Measurements from ENCODE around the gene MLPH.

MLPH gene

DNA sequence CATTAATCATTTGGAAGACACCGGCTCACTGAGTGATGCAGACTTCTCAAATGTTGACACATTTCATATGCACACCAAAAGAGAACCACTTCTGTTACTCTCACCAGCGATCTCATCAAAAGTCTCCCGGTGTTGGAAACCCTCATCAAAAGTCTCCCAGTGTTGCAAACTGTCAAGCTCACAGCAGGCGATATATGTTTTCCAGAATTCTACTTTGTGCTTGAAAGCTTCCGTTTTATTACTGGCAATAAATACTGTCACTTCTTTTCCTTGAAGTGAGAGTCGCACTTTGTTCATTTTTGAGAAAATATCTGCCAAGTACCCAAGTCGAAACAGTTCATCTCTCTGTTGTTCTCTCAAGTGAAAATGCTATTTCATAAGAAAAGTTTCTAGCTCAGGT is 20.5 kb downstream of the MLPH start:
- Histone ChIP-seq H3K4me3 (ENCODE audit: low read length, poor library complexity, severe bottlenecking) (no peak overlapping the region), H3K9me3 (ENCODE audit: insufficient read depth, low read depth, low read length) (no peaks in the 10 kb centered on the region), H3K9ac (ENCODE audit: low read depth, low read length, poor library complexity, severe bottlenecking) (no peak overlapping the region), H3K4me1 (ENCODE audit: insufficient read depth, low read length, poor library complexity, severe bottlenecking) (no peaks in the 10 kb centered on the region), H3K4me2 (ENCODE audit: low read depth, low read length, poor library complexity, severe bottlenecking) (no peak overlapping the region), H3F3A (ENCODE audit: low read depth) (no peaks in the 10 kb centered on the region), H3K27me3 (ENCODE audit: insufficient read depth, low read length, poor library complexity, severe bottlenecking) (no peaks in the 10 kb centered on the region), H2AFZ (ENCODE audit: low read length) (no peak overlapping the region), H3K36me3 (ENCODE audit: insufficient read depth, low read length) (no peaks in the 10 kb centered on the region), H3K79me2 (ENCODE audit: insufficient read depth, low read length) (no peaks in the 10 kb centered on the region), H4K20me1 (ENCODE audit: insufficient read depth, low read length, poor library complexity, severe bottlenecking) (no peaks in the 10 kb centered on the region), H3K9me2 (replicated peaks; ENCODE audit: low read depth, low read length) (no peaks in the 10 kb centered on the region)
- TF ChIP-seq EZH2phosphoT487 (IDR thresholded peaks at IDR 0.05; ENCODE audit: borderline replicate concordance) (no peak), CTCF (conservative IDR thresholded peaks at IDR 0.05; ENCODE audit: low read length) (no peak)

DNA sequence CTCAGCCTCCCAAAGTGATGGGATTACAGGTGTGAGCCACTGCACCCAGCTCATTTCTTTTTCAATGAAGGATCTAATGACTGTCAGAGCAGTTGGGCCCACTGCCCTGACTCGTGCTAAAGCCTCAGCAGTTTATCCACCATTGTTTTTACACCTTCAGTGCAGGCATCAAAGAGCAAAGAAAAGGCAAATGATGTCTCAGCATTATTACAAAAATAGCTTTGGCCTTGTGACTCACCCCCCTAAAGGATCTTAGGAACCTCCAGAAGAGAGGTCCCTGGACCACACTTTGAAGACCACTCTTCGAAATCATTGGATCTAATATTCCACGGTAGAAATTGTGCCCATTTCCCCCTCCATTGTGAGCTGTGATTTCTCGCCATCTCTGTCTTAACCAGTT is 21.3 kb downstream of the MLPH start:
- no peak for TF ChIP-seq CTCF (conservative IDR thresholded peaks at IDR 0.05; ENCODE audit: low read length)
- no peak for TF ChIP-seq EZH2phosphoT487 (IDR thresholded peaks at IDR 0.05; ENCODE audit: borderline replicate concordance)

GRCh38 chr2:237509151-237509550 is 22.1 kb downstream of the MLPH start:
- no peaks in the 10 kb centered on the region for H4K20me1 ChIP-seq (ENCODE audit: insufficient read depth, low read length, poor library complexity, severe bottlenecking)
- no peaks in the 10 kb centered on the region for H3K27me3 ChIP-seq (ENCODE audit: insufficient read depth, low read length, poor library complexity, severe bottlenecking)
- TF ChIP-seq EZH2phosphoT487 (IDR thresholded peaks at IDR 0.05; ENCODE audit: borderline replicate concordance) (no peak), CTCF (conservative IDR thresholded peaks at IDR 0.05; ENCODE audit: low read length) (no peak)
- no peak overlapping the region for H2AFZ ChIP-seq (ENCODE audit: low read length)
- no peaks in the 10 kb centered on the region for H3K36me3 ChIP-seq (ENCODE audit: insufficient read depth, low read length)
- H3K9me2 ChIP-seq (replicated peaks; ENCODE audit: low read depth, low read length), result no peaks in the 10 kb centered on the region
- H3K79me2 ChIP-seq (ENCODE audit: insufficient read depth, low read length), result no peaks in the 10 kb centered on the region
- H3K4me1 ChIP-seq (ENCODE audit: insufficient read depth, low read length, poor library complexity, severe bottlenecking), result no peaks in the 10 kb centered on the region
- no peak overlapping the region for H3K4me3 ChIP-seq (ENCODE audit: low read length, poor library complexity, severe bottlenecking)
- H3K9ac ChIP-seq (ENCODE audit: low read depth, low read length, poor library complexity, severe bottlenecking), result no peak overlapping the region
- H3K4me2 ChIP-seq (ENCODE audit: low read depth, low read length, poor library complexity, severe bottlenecking), result no peak overlapping the region
- no peaks in the 10 kb centered on the region for H3K9me3 ChIP-seq (ENCODE audit: insufficient read depth, low read depth, low read length)
- H3F3A ChIP-seq (ENCODE audit: low read depth), result no peaks in the 10 kb centered on the region

More for the DNA sequence above, 21.3 kb downstream of the MLPH start:
- Histone ChIP-seq H2AFZ (ENCODE audit: low read length) (no peak overlapping the region), H3K4me1 (ENCODE audit: insufficient read depth, low read length, poor library complexity, severe bottlenecking) (no peaks in the 10 kb centered on the region), H3K79me2 (ENCODE audit: insufficient read depth, low read length) (no peaks in the 10 kb centered on the region), H3K36me3 (ENCODE audit: insufficient read depth, low read length) (no peaks in the 10 kb centered on the region), H3F3A (ENCODE audit: low read depth) (no peaks in the 10 kb centered on the region), H3K4me2 (ENCODE audit: low read depth, low read length, poor library complexity, severe bottlenecking) (no peak overlapping the region), H3K9me2 (replicated peaks; ENCODE audit: low read depth, low read length) (no peaks in the 10 kb centered on the region), H3K9ac (ENCODE audit: low read depth, low read length, poor library complexity, severe bottlenecking) (no peak overlapping the region), H3K9me3 (ENCODE audit: insufficient read depth, low read depth, low read length) (no peaks in the 10 kb centered on the region), H4K20me1 (ENCODE audit: insufficient read depth, low read length, poor library complexity, severe bottlenecking) (no peaks in the 10 kb centered on the region), H3K4me3 (ENCODE audit: low read length, poor library complexity, severe bottlenecking) (no peak overlapping the region), H3K27me3 (ENCODE audit: insufficient read depth, low read length, poor library complexity, severe bottlenecking) (no peaks in the 10 kb centered on the region)
